NB4 (cell line): ENCODE results near the gene UNG.

Experiments
- POLR2A ChIP-seq: IDR thresholded peaks from 2 replicates; pipeline ENCODE4 v1.6.1; 2011; ENCODE audit warnings: mild to moderate bottlenecking; ENCODE audit not compliant: insufficient read length; ENCODE audit errors: extremely low read depth
- TF ChIP-seq, protein P1 (sequence below): IDR thresholded peaks from one replicate; pipeline ENCODE4 v1.5.1; 2012; ENCODE audit warnings: low read depth, low read length

DNA sequence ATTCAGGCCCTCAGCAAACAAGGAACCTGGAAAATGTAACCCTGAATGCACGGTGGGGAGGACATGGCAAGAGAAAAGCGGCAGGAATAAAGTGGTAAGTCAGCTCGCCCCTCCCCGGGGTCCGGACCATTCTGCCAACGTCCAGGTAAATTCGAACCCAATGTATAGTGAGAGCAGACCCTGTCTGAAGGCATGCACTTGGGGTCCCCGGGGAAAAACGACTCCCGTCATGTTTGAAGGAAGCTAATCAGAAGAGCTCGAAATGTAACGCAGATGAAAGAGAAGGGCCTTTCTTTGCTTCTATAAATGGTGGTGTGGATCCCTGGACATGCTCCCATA is 19.2 kb downstream of the UNG start:
- TF ChIP-seq POLR2A, result no peak
- TF ChIP-seq, protein P1, sequence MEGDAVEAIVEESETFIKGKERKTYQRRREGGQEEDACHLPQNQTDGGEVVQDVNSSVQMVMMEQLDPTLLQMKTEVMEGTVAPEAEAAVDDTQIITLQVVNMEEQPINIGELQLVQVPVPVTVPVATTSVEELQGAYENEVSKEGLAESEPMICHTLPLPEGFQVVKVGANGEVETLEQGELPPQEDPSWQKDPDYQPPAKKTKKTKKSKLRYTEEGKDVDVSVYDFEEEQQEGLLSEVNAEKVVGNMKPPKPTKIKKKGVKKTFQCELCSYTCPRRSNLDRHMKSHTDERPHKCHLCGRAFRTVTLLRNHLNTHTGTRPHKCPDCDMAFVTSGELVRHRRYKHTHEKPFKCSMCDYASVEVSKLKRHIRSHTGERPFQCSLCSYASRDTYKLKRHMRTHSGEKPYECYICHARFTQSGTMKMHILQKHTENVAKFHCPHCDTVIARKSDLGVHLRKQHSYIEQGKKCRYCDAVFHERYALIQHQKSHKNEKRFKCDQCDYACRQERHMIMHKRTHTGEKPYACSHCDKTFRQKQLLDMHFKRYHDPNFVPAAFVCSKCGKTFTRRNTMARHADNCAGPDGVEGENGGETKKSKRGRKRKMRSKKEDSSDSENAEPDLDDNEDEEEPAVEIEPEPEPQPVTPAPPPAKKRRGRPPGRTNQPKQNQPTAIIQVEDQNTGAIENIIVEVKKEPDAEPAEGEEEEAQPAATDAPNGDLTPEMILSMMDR, result no peak
